ENCODE results near the gene UCP2. TPM values are rescaled to one million over a fixed set of nuclear protein-coding genes. Genes with fewer than 3 reads are reported as not detected.

UCP2 gene
- total RNA-seq, 1 donor from 2014 or later: 12.8 TPM

- H3K36me3 Mint-ChIP-seq (ENCODE audit: low read depth, unreplicated experiment): peaks cover 25% of the 10 kb centered on the region
- peaks cover 2% of the 10 kb centered on the region for H3K27me3 Mint-ChIP-seq (ENCODE audit: unreplicated experiment)
- DNase-seq (ENCODE audit: low spot score): no peak
- peaks cover 3% of the 10 kb centered on the region for H3K4me1 Mint-ChIP-seq (ENCODE audit: unreplicated experiment)
- no peak for TF ChIP-seq CTCF (IDR thresholded peaks at IDR 0.05; ENCODE audit: unreplicated experiment)
- no peak overlapping the region for H3K4me3 Mint-ChIP-seq (ENCODE audit: unreplicated experiment)
- no peak overlapping the region for H3K27ac Mint-ChIP-seq (ENCODE audit: unreplicated experiment)
- H3K9me3 Mint-ChIP-seq (ENCODE audit: unreplicated experiment): no peaks in the 10 kb centered on the region
Observed at GRCh38 chr11:74014880-74015279, 32.2 kb upstream of the UCP2 start.

- Mint-ChIP-seq H3K9me3 (ENCODE audit: unreplicated experiment) (no peaks in the 10 kb centered on the region), H3K36me3 (ENCODE audit: low read depth, unreplicated experiment) (peaks cover 25% of the 10 kb centered on the region), H3K27ac (ENCODE audit: unreplicated experiment) (no peak overlapping the region), H3K4me3 (ENCODE audit: unreplicated experiment) (no peak overlapping the region), H3K4me1 (ENCODE audit: unreplicated experiment) (peaks cover 3% of the 10 kb centered on the region), H3K27me3 (ENCODE audit: unreplicated experiment) (peaks cover 2% of the 10 kb centered on the region)
- no peak for TF ChIP-seq CTCF (IDR thresholded peaks at IDR 0.05; ENCODE audit: unreplicated experiment)
- DNase-seq (ENCODE audit: low spot score): no peak
Observed at GRCh38 chr11:74013141-74013540, 30.5 kb upstream of the UCP2 start.

GRCh38 chr11:74012074-74012809 lies 29.6 kb upstream of the UCP2 start:
- Mint-ChIP-seq H3K36me3 (ENCODE audit: low read depth, unreplicated experiment) (peaks cover 23% of the 10 kb centered on the region), H3K9me3 (ENCODE audit: unreplicated experiment) (no peaks in the 10 kb centered on the region), H3K27ac (ENCODE audit: unreplicated experiment) (no peak overlapping the region), H3K27me3 (ENCODE audit: unreplicated experiment) (peaks cover 2% of the 10 kb centered on the region), H3K4me3 (ENCODE audit: unreplicated experiment) (no peak overlapping the region), H3K4me1 (ENCODE audit: unreplicated experiment) (peaks cover 3% of the 10 kb centered on the region)
- no peak for DNase-seq (ENCODE audit: low spot score)
- no peak for TF ChIP-seq CTCF (IDR thresholded peaks at IDR 0.05; ENCODE audit: unreplicated experiment)

GRCh38 chr11:74011360-74012073 lies 28.9 kb upstream of the UCP2 start:
- TF ChIP-seq CTCF (IDR thresholded peaks at IDR 0.05; ENCODE audit: unreplicated experiment): no peak
- peaks cover 17% of the 10 kb centered on the region for H3K36me3 Mint-ChIP-seq (ENCODE audit: low read depth, unreplicated experiment)
- peaks cover 2% of the 10 kb centered on the region for H3K27me3 Mint-ChIP-seq (ENCODE audit: unreplicated experiment)
- H3K27ac Mint-ChIP-seq (ENCODE audit: unreplicated experiment): no peak overlapping the region
- no peak overlapping the region for H3K4me3 Mint-ChIP-seq (ENCODE audit: unreplicated experiment)
- H3K4me1 Mint-ChIP-seq (ENCODE audit: unreplicated experiment): peaks cover 3% of the 10 kb centered on the region
- no peaks in the 10 kb centered on the region for H3K9me3 Mint-ChIP-seq (ENCODE audit: unreplicated experiment)
- no peak for DNase-seq (ENCODE audit: low spot score)
